Stimulated activated CD4-positive, alpha-beta T cell treated with anti-CD3 and anti-CD28 coated beads, TNF-alpha, amount 100 ng/mL, for 1 hour (primary cell): ENCODE measurements around the gene FAM83E.

Experiments used
- DNase-seq, 3 donors: peaks; one replicate each; pipeline ENCODE4 v3.0.0-alpha.2; 2020; ENCODE audit warnings: low read depth in 3 of 3, low spot score in 1 of 3

Gene FAM83E

DNA sequence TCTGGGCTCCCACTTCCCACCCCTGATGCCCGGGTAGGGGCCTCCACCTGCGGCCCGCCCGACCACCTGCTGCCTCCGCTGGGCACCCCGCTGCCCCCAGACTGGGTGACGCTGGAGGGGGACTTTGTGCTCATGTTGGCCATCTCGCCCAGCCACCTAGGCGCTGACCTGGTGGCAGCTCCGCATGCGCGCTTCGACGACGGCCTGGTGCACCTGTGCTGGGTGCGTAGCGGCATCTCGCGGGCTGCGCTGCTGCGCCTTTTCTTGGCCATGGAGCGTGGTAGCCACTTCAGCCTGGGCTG is 14.4 kb upstream of the FAM83E start:
- no peak for DNase-seq

DNA sequence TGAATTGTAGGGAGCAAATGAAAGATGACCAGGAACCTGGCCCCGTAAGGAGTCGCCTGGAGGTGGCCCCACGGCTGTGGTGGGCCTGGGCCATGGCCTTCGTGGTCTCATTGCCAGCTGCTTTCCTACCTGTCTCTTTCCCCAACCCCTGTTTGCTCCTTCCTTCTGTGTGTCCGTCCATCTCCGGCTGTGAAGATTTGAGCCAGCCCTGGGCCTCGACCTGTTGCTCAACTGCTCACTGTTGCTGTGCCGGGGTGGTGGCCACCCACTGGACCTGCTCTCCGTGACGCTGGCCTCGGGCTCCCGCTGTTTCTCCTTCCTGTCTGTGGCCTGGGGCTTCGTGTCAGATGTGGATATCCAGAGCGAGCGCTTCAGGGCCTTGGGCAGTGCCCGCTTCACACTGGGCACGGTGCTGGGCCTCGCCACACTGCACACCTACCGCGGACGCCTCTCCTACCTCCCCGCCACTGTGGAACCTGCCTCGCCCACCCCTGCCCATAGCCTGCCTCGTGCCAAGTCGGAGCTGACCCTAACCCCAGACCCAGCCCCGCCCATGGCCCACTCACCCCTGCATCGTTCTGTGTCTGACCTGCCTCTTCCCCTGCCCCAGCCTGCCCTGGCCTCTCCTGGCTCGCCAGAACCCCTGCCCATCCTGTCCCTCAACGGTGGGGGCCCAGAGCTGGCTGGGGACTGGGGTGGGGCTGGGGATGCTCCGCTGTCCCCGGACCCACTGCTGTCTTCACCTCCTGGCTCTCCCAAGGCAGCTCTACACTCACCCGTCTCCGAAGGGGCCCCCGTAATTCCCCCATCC is 13.8 kb upstream of the FAM83E start:
- no peak for DNase-seq

DNA sequence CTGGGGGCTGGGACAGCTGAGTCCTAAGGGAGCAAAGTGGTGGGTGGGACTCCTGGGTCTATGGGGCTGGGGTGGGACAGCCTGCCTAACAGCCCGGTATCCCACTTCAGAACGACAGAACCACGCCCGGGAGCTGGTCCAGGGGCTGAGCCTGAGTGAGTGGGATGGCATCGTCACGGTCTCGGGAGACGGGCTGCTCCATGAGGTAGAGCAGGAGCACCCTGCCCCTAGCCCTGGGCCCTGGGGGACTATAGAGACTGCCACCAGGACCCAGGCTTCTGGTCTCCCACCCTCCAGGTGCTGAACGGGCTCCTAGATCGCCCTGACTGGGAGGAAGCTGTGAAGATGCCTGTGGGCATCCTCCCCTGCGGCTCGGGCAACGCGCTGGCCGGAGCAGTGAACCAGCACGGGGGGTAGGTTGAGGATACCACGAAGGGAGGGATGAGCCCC is 13.0 kb upstream of the FAM83E start:
- DNase-seq = no peak

DNA sequence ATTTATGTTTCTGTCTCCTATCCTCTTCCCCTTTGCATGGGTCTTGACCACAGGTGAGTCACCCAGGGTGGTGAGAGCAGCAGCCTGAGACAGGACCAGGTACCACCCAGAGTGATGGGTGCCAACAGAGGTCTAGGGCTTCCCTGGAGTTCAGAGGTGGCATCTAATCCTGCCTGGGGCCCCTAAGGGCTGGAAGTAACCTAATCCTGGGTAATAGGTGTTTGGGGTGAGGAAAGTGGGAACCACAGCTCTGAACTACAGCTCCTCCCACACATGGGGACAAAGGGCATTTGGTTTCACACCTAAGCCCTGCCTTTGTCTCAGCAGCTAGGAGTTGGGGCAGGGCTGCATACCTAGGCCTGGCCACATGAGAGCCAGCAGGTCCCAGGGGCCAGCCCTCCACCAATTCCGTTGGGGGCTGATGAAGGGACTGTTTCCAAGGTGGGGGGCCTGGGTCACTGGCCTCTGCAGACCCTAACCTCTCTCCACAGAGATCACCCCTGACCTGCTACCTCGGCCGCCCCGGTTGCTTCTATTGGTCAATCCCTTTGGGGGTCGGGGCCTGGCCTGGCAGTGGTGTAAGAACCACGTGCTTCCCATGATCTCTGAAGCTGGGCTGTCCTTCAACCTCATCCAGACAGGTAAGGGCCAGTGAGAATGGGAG is 12.5 kb upstream of the FAM83E start:
- DNase-seq = no peak

DNA sequence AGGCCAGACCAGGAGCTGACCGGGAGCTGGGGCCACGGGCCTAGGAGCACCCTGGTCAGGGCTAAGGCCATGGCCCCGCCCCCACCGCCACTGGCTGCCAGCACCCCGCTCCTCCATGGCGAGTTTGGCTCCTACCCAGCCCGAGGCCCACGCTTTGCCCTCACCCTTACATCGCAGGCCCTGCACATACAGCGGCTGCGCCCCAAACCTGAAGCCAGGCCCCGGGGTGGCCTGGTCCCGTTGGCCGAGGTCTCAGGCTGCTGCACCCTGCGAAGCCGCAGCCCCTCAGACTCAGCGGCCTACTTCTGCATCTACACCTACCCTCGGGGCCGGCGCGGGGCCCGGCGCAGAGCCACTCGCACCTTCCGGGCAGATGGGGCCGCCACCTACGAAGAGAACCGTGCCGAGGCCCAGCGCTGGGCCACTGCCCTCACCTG is 11.0 kb upstream of the FAM83E start:
- no peak for DNase-seq

DNA sequence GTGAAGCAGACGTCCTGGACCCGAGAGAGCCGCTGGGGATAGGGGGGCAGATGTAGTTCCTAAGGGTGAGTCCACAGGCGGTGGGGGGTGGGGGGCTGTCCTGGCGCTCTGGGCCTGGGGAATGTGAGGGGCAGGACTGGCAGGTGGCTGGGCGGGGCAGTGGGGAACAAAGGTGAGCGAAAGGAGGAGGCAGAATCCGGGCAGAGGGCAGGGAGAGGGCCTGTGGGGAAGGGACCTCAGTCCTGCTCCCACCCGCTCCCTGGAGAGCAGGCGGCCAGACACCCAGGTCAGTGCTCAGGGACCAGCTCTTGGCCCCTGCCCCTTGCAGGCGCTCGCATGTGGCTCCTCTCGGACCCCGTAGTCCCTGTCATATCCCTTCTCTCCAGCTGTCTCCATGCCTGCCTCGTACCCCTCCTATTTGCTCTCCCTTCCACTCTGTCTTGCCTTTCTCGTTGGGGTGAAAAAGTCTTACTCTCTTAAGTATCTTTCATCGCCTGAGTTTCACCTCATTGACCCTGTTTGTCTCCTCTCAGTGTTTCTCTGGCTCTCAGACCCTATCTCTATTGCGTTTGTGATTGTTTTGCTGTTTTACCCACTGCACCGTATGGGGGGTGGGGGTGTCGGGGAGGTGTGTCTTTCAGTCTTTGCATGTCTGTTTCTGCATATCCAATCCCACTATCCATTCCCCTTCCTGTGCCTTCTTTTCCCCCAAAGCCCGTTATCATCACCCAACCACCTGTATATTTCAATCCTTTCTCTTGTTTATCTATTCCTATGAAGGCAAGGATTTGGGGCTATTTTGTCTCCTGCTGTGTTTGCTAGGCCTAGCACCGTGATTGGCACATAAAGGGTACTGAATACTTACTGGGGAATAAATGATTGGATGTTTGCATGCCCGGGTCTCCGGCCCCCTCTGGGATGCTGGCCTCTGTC is 10.2 kb upstream of the FAM83E start:
- DNase-seq = no peak

DNA sequence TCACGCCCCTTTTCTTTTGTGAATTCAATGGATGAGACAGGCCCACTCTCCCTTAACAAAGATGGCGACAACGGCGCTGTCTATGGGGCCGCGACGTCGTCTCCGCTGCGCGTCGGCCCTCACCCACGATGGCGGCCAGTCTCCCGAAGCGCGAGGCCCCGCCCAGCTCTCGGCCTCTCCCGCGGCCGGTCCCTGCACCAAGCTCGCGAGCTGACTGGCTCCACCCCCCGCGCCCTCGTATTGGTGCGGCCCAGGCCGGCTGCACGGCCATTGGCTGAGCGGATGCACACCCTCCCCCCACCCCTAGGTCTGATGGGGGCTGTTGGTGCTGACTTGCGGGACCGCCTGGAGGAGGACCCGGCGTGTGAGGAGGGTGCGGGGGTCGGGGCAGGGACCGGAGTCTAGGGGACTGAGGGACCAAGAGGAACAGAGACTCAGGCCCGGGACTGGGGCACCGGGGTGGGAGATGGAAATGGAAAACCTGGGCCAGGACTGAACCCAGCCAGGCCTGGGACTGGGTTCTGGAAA is 9.3 kb upstream of the FAM83E start:
- DNase-seq = peak; percentile 89 to 95 (median 90)

DNA sequence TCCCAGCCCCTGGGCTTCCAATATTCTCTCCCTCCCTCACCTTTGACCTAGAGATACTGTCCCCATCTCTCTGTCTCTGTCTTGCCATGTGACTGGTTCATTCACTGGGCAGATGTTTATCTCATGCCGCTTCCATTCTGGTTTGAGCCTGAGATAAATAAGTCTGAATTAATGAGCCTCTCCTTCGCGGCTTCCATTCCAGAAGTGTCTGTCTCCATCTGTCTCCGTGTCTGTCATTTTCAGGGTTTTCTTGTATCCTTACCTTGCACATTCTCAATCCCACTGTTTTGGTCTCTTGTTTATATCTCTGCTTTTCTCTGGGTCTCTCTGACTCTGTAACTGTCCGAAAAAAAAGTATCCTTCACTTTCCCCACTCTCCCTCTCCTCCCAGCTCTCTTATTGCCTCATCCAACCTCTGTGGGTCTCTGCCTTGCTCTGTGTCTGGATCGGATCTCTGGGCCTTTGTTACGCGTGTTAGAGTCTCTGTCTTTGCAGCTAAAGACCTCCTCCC is 8.7 kb upstream of the FAM83E start:
- no peak for DNase-seq

DNA sequence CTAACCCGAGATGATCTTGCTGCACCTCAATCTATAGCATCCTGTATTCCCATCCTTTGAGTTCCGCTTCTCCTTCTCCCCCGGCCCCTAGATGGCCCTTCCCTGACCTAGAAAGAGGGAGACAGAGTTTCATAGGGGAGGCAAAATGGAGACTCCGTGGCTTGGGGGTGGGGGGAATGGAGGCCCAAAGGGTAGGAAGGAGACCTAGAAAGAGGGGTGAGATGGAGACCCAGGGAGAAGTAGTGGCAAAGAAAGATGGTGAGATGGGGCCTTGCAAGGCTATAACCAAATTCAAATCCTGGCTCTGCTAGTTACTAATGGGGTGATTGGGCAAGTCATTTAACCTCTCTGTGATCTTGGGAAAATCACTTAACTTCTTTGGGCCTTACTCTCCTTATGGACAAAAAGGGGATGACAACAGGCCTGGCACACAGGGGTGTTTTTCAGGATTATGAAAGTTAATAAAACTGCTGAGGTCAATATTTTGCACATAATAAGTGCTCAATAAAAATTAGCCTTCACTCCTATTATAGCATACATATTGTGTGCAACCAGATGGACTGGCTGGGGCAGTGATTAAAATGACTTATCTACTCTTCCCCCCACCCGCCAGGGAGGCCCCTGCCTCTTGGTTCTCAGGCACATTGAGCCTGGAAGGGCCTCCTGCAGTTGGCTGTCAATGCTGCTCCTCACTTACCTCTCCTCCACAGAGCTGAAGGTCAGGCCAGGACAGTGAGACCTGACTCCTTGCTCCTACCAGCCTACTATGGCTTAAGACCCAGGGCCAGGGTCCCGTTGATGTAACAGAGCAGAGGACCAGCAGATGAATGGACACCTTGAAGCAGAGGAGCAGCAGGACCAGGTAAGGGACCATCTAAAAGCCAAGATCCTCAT is 5.1 kb upstream of the FAM83E start:
- no peak for DNase-seq

DNA sequence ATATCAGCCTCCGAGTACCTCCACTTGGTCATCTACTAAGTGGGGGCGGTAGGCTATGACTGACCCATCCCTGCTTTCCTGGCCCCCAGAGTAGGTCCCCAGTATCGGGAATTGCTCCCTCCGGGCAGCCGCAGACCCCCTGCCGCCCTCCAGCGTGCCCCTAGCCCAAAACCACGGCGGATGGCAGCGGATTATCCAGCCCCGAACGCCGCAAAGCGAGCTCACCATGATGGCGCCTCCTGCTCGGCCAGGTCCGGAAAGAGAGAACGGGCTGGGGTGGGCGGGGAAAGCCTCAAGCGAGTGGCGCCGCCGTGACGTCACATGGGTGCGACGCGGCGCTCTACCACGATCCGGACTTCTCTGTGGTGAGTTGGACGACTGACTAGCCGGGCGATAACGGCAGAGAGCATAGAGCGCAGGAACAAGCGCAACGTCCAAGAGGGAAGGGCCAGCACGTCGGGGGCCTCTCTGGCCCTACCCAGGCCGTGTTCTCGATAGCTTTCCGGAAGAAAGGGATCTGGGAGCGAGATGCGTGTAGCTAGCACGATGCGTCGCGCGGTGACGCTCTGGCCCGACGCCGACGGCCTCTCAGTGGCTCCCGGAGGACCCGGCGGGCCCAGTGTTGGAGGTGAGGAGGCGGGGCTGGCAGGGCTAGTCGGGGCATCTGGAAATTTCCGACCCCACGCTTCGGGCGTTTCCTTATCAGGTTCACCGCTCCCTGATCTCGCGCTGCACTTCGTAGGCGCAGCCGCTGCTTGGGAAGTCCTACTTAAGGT is 4.2 kb upstream of the FAM83E start, which contains the start of the genes RPL18 and SPHK2:
RPL18 (minus strand) TSS at position 263 of the 776 bp plus-strand sequence; CDS start at position 228, 35 bp downstream.
SPHK2 (plus strand) TSS at position 591 of the 776 bp plus-strand sequence. CDS start 1,009 bp downstream, outside the sequence.
- peak; percentile 89 to 94 (median 89) for DNase-seq

DNA sequence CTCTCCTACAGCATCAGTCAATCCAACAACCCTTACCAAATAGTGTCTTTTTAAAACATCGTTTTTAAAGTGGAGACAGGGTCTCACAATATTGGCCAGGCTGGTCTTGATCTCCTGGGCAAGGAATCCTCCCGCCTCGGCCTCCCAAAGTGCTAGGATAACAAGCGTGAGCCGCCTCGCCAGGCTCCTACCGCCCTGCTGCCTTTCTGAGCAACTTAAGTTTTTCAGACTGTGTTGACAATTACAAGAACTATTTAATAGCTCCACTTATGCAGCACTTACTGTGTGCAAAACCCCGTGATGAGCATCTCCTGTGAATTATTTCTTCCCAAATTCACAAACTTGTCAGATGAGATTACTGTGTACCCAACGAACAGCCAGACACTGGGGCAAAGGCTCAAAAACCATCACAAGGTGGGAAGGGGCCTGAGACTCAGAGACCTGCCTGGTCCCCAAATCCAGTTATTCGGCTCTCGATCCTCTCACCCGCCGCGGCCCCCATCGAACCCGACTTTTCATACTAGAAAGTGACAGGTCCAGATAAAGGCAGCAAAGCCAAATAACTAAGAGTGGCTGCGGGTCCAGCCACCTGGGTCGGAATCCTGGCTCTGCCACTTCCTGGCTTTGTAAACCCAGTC is 3.5 kb upstream of the FAM83E start:
- DNase-seq = peak in 1 of 3 donors; percentile 44

DNA sequence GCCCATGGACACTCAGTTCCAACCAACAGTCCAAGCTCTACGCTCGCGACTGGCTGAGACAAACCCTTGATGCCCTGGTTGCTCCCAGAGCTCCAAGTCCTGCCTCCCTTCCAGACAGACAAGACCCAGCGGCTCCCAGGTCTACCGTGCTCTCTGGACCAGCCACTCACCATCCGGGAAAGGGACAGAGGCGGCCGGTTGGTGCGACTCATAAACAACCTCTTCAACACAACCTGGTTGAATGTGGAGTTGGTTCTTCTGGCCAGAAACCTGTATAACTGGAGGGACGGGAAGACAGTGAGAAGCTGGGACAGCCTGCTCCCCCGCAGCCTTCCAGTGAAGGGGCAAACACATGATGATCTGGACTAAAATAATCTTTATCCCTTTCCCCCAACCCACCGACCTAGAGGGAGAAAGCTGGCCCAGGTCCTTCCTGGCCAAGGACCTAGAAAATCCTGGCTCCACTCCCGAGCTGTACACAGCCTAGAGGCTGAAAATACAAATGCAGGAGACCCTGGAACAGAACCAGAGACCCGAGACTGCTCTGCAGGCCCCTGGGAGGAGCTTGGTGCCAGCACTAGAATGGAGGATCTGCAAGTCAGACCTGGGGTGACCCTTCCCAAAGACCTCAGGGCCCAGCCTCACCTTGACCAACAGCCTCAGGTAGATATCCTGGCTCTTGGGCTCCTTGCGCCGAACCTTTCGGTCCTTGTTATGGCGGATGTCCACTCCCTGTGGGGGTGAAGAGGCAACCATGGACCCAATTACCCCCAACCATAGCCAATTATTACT is 2.5 kb upstream of the FAM83E start:
- no peak for DNase-seq

DNA sequence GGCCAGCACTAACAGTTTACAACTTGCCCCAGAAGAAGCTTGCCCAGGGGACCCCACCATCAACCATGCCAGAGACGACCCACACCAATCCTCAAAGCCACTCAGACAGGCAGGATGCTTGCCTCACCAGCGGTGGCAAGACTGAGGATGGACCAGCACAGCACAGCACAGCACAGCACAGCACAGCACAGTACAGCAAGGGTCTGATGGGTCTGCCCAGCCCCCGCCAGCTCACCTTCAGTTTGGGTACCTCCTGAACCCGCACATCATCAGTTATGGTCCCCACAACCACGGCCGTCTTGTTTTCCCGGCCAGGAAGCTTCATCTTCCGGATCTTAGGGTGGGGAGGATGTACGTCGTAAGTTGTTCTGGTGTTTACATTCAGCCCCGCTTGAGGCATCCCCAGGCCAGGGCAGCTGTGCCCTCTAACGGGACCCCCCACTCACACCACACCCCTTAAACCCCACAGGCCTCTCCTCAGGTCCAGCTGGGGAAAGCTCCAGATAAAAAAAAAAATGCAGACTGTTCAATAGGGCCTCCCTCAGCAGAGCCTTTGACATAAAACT is 1.7 kb upstream of the FAM83E start:
- no peak for DNase-seq

DNA sequence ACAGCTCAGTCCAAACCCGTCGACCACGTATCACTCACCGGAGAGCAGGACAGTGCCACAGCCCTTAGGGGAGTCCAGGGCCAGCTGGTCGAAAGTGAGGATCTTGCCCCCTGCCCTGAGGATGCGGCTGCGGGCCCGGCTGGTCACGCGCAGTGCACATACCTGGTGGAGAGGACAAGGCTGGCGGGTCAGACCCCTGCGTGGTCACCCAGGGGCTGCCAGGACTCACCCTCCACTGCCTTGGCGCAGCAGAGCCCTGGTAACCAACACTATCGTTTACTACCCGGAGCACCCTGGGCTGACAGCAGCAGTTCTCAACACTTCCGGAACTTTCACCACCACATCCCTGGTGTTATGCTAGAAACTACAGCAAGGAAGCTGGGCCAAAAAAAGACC is 1.2 kb upstream of the FAM83E start:
- no peak for DNase-seq

DNA sequence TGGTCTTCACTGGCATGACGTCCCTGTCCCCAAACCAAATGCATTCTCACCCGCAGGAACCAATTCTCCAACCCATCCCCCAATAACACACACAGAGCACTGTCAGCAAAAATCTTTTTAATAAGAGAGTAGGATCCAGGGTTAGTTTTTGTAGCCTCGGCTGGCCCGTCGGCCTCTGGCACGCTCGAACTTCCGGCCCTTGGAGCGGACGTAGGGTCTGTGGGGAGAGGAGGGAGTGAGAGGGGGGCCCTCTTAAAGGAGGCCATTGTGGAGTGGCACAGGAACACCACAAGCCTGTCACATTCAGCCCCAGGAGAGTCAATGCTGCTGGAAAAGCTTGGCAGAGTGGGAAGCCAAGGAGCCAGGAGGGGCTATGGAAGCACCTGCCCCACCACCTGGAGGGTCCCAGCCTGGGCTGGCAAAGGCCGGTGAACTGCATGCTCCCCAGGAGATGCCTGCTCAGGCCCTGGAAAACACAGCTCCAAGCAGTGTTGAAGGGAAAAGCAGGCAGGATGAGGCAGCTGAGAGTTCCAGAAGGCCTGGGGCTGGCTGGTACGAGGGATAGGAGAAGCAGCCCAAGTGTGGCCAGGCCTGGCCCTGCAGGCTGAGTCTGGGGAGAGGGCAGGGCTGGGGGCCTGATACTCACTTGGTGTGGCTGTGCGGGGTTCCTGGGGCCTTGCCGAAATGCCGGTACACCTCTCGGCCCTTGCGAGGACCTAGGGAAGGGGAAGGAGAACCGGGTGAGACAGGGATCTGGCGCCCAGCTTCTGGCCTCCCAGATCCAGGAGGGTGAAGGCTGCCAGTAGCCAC is 560 bp upstream of the FAM83E start:
- DNase-seq = no peak

DNA sequence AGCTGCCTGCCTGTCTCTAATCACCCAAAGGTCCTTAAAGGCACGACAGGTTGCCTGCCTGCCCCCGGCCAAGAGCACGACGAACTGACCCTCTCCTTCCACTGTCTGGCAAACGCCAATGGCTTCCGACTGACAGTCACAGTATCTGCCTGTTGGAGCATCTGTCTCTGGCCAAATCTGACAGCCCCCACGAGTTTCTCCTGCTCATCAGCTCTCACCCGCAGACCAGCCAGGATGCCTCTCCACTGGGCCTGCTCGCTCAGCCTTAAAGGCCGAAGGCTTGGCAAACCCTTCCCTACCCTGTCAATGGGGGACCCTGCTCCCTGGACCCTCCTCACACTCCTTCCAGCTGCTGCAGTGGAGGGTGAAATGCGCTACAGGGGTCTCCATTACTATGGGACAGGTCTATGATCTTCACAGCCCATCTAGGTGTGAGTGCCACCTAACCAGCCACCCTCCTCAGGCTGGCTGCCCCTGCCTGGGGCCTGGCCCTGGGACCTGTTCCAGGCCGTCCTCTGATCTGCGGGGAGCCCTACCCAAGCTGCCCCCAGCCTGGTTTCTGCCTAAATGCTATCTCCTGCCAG is 932 bp downstream of the FAM83E start:
- no peak for DNase-seq
